ENCODE results near the gene INPPL1. TPM values are rescaled to one million over a fixed set of nuclear protein-coding genes. Genes with fewer than 3 reads are reported as not detected.

Gene INPPL1
- total and polyA plus RNA-seq, 2 of the 13 experiments (the other 11 are each of a cell fraction or from before 2014, with no cell fraction given), result 29.1 to 66.9 TPM

GRCh38 chr11:72244361-72245262, 20.0 kb downstream of the INPPL1 start:
- no peak overlapping the region for H3K27ac ChIP-seq (ENCODE audit: extremely low read length, insufficient read depth, low read length)
- H3K9me3 ChIP-seq (ENCODE audit: low read length), result no peaks in the 10 kb centered on the region
- H3K36me3 ChIP-seq (replicated peaks in 1 of 2; ENCODE audit: control insufficient read depth in 1 of 2, insufficient read depth in 2 of 2, low read length in 2 of 2), result no peaks in the 10 kb centered on the region
- intact Hi-C loops (cut with micrococcal nuclease; ENCODE audit: unreplicated experiment), result no loop called here
- FAIRE-seq (no peak), DNase-seq (ENCODE audit: low spot score) (no peak), ATAC-seq (no peak)
- H3K9ac ChIP-seq (ENCODE audit: insufficient read depth, low read depth, low read length), result no peak overlapping the region
- WGBS (ENCODE audit: low lambda C conversion rate), result 35% methylated on average over 32 of the region's 46 CpGs
- H3K4me2 ChIP-seq (ENCODE audit: low read depth, low read length), result no peak overlapping the region
- H3K4me3 ChIP-seq (replicated peaks in 1 of 3; ENCODE audit: insufficient read depth in 1 of 3, low read depth in 2 of 3, low read length in 3 of 3), result no peak overlapping the region
- BruUV-seq (replicated peaks), result no TSS peak
- peaks cover 13 to 76% of the 10 kb centered on the region in 2 experiments for H3K27me3 ChIP-seq (ENCODE audit: control insufficient read depth in 1 of 2, insufficient read depth in 2 of 2, low read length in 2 of 2)
- H3K79me2 ChIP-seq (ENCODE audit: insufficient read depth, low read length), result no peaks in the 10 kb centered on the region
- no peaks in the 10 kb centered on the region for H4K20me1 ChIP-seq (ENCODE audit: insufficient read depth, low read length)
- ChIA-PET CTCF (ENCODE audit: low intra/inter-chr PET ratio, low total read pairs) (no interaction called here), POLR2A (interaction anchor here (1.0 kb wide), 1 partner anchor 20 kb away, joined by 3 read pairs; the partner anchor contains the start of gene INPPL1)
- no peak overlapping the region for H2AFZ ChIP-seq (ENCODE audit: low read length)
- in situ Hi-C loops (cut with HindIII; ENCODE audit: extremely low pct_ligation_motif_present, low pct_unique_long_range_greater_than_20kb), result no loop called here
- 0 out of 2 replicates have a peak, but pooled peaks have one; percentile 15 for TF ChIP-seq FOXK2 (IDR thresholded peaks at IDR 0.05)
- TF ChIP-seq ZSCAN5A (CRISPR knock-in tag; IDR thresholded peaks at IDR 0.05; ENCODE audit: borderline replicate concordance), result no peak
- 0 out of 2 replicates have a peak, but pooled peaks have one; percentile 60 for TF ChIP-seq EZH2 (conservative IDR thresholded peaks at IDR 0.05; ENCODE audit: low read depth, low read length)
- peaks cover 13% of the 10 kb centered on the region for H3K4me1 ChIP-seq (ENCODE audit: insufficient read depth, low read length)

- Histone ChIP-seq H3K4me2 (ENCODE audit: low read depth, low read length) (no peak overlapping the region), H4K20me1 (ENCODE audit: insufficient read depth, low read length) (no peaks in the 10 kb centered on the region), H2AFZ (ENCODE audit: low read length) (no peak overlapping the region), H3K9me3 (ENCODE audit: low read length) (no peaks in the 10 kb centered on the region), H3K4me1 (ENCODE audit: insufficient read depth, low read length) (peaks cover 6% of the 10 kb centered on the region), H3K27ac (ENCODE audit: extremely low read length, insufficient read depth, low read length) (no peak overlapping the region), H3K4me3 (replicated peaks in 1 of 3; ENCODE audit: insufficient read depth in 1 of 3, low read depth in 2 of 3, low read length in 3 of 3) (no peak overlapping the region), H3K36me3 (replicated peaks in 1 of 2; ENCODE audit: control insufficient read depth in 1 of 2, insufficient read depth in 2 of 2, low read length in 2 of 2) (no peaks in the 10 kb centered on the region), H3K9ac (ENCODE audit: insufficient read depth, low read depth, low read length) (no peak overlapping the region), H3K79me2 (ENCODE audit: insufficient read depth, low read length) (no peaks in the 10 kb centered on the region), H3K27me3 (ENCODE audit: control insufficient read depth in 1 of 2, insufficient read depth in 2 of 2, low read length in 2 of 2) (peaks cover 13 to 78% of the 10 kb centered on the region in 2 experiments)
- no TSS peak for BruUV-seq (replicated peaks)
- POLR2A ChIA-PET, result interaction anchor here (1.0 kb wide), 1 partner anchor 21 kb away, joined by 3 read pairs; the partner anchor contains the start of gene INPPL1
- ATAC-seq, result no peak
- CTCF ChIA-PET (ENCODE audit: low intra/inter-chr PET ratio, low total read pairs), result no interaction called here
- in situ Hi-C loops (cut with HindIII; ENCODE audit: extremely low pct_ligation_motif_present, low pct_unique_long_range_greater_than_20kb), result no loop called here
- intact Hi-C loops (cut with micrococcal nuclease; ENCODE audit: unreplicated experiment), result no loop called here
- DNase-seq (ENCODE audit: low spot score), result no peak
- WGBS (ENCODE audit: low lambda C conversion rate), result 10% methylated on average over 15 of the region's 19 CpGs
- no peak for FAIRE-seq
- no peak for TF ChIP-seq KDM1A (CRISPR knock-in tag; IDR thresholded peaks at IDR 0.05)
- TF ChIP-seq SAP130 (CRISPR knock-in tag; IDR thresholded peaks at IDR 0.05; ENCODE audit: low read depth), result no peak
- TF ChIP-seq ZNF263 (CRISPR knock-in tag; IDR thresholded peaks at IDR 0.05), result no peak
- TF ChIP-seq NFRKB (IDR thresholded peaks at IDR 0.05), result no peak
- TF ChIP-seq ZSCAN31 (CRISPR knock-in tag; IDR thresholded peaks at IDR 0.05; ENCODE audit: low read depth), result no peak
- no peak for TF ChIP-seq ZNF784 (CRISPR knock-in tag; IDR thresholded peaks at IDR 0.05; ENCODE audit: borderline replicate concordance)
- no peak for TF ChIP-seq TRIM22 (IDR thresholded peaks at IDR 0.05)
- TF ChIP-seq FOSL2 (CRISPR knock-in tag; IDR thresholded peaks at IDR 0.05), result no peak
- TF ChIP-seq ATF6 (CRISPR knock-in tag; conservative IDR thresholded peaks at IDR 0.05), result no peak
Measured at GRCh38 chr11:72245263-72245816, 20.8 kb downstream of the INPPL1 start.
